CD14-positive monocyte (primary cell): ENCODE data around the gene ZNF831. TPM values are rescaled to one million over a fixed set of nuclear protein-coding genes. Genes with fewer than 3 reads are reported as not detected.
A peak's percentile ranks its signal among the peaks of the same experiment; 100 is the strongest.

Source experiments
- DNase-seq, 3 donors: peaks; one replicate each; pipeline ENCODE4 v3.0.0-alpha.2; 2011 to 2022
- H2AFZ ChIP-seq: 2 replicates; pipeline ENCODE4 v1.6.0; 2012; ENCODE audit warnings: mild to moderate bottlenecking, low read depth, low read length, inconsistent platforms; ENCODE audit not compliant: insufficient read depth, poor library complexity, severe bottlenecking
- H3K27ac ChIP-seq, 2 donors: 1 replicate in 1 of 2; 2 replicates in 1 of 2; pipeline ENCODE4 v1.5.1; 2012 to 2013; ENCODE audit warnings: low read length in 2 of 2, control low read depth in 1 of 2, inconsistent platforms in 1 of 2, low read depth in 1 of 2, mild to moderate bottlenecking in 1 of 2
- H3K27me3 ChIP-seq, 2 donors: one replicate each; pipeline versions ENCODE4 v1.6.0 to v1.6.1; 2011 to 2013; ENCODE audit warnings: low read length in 2 of 2; ENCODE audit not compliant: control insufficient read depth in 2 of 2, insufficient read depth in 2 of 2
- H3K36me3 ChIP-seq, 2 donors: replicated peaks in 1 of 2; 1 replicate in 1 of 2; 2 replicates in 1 of 2; pipeline versions ENCODE4 v1.5.1 to v1.6.1; 2012 to 2013; ENCODE audit warnings: low read length in 2 of 2, control low read depth in 1 of 2, inconsistent platforms in 1 of 2, mild to moderate bottlenecking in 1 of 2; ENCODE audit not compliant: insufficient read depth in 2 of 2, control insufficient read depth in 1 of 2
- H3K4me1 ChIP-seq, 2 donors: 1 replicate in 1 of 2; 2 replicates in 1 of 2; pipeline versions ENCODE4 v1.5.1 to v1.6.1; 2012 to 2013; ENCODE audit warnings: low read length in 2 of 2, control low read depth in 1 of 2, inconsistent platforms in 1 of 2, mild to moderate bottlenecking in 1 of 2, moderate library complexity in 1 of 2; ENCODE audit not compliant: insufficient read depth in 2 of 2, control insufficient read depth in 1 of 2
- H3K4me2 ChIP-seq: replicated peaks from 2 replicates; pipeline ENCODE3; 2012; ENCODE audit warnings: low read length, moderate library complexity, mild to moderate bottlenecking; ENCODE audit not compliant: poor library complexity, severe bottlenecking; ENCODE audit errors: extremely low read depth
- H3K4me3 ChIP-seq, 3 experiments: fragments of 200-600 bp in 1 of 3; sonication (generic) in 1 of 3; replicated peaks in 1 of 3; 1 replicate in 2 of 3; 2 replicates in 1 of 3; pipeline ENCODE4 v1.5.1; 2011 to 2013; ENCODE audit warnings: low read length in 3 of 3, mild to moderate bottlenecking in 3 of 3, control low read depth in 2 of 3, low read depth in 2 of 3, inconsistent platforms in 1 of 3, moderate library complexity in 1 of 3
- H3K79me2 ChIP-seq: 2 replicates; pipeline ENCODE4 v1.6.0; 2012; ENCODE audit warnings: mild to moderate bottlenecking, control low read depth, inconsistent platforms, low read length, moderate library complexity; ENCODE audit not compliant: insufficient read depth
- H3K9ac ChIP-seq: 2 replicates; pipeline ENCODE4 v1.6.0; 2017; ENCODE audit warnings: low read length, mild to moderate bottlenecking; ENCODE audit not compliant: insufficient read depth, poor library complexity, severe bottlenecking
- H3K9me3 ChIP-seq, 2 donors: replicated peaks in 1 of 2; 1 replicate in 1 of 2; 2 replicates in 1 of 2; pipeline versions ENCODE4 v1.5.1 to v1.6.1; 2012 to 2013; ENCODE audit warnings: low read length in 2 of 2, control low read depth in 1 of 2; ENCODE audit not compliant: control insufficient read depth in 1 of 2, insufficient read depth in 1 of 2
- H4K20me1 ChIP-seq: 2 replicates; pipeline ENCODE4 v1.6.0; 2012; ENCODE audit warnings: mild to moderate bottlenecking, low read length, control low read depth, moderate library complexity; ENCODE audit not compliant: insufficient read depth
- H3K27ac Mint-ChIP-seq, 7 donors: one replicate each; pipeline ENCODE4 v1.8.0; 2020; ENCODE audit warnings: mild to moderate bottlenecking in 7 of 7, mixed read lengths in 7 of 7, moderate library complexity in 6 of 7, inconsistent platforms in 2 of 7
- H3K27me3 Mint-ChIP-seq, 3 donors: one replicate each; pipeline ENCODE4 v1.8.0; 2021 to 2022; ENCODE audit warnings: low read depth in 3 of 3, mild to moderate bottlenecking in 3 of 3, mixed read lengths in 3 of 3, moderate library complexity in 3 of 3, inconsistent platforms in 1 of 3
- H3K36me3 Mint-ChIP-seq, 2 donors: one replicate each; pipeline ENCODE4 v1.8.0; 2020; ENCODE audit warnings: mixed read lengths in 2 of 2, inconsistent platforms in 1 of 2, mild to moderate bottlenecking in 1 of 2
- H3K4me1 Mint-ChIP-seq: one replicate; pipeline ENCODE4 v1.8.0; 2020; ENCODE audit warnings: mild to moderate bottlenecking, mixed read lengths
- H3K4me3 Mint-ChIP-seq, 2 donors: one replicate each; pipeline ENCODE4 v1.8.0; 2020; ENCODE audit warnings: mild to moderate bottlenecking in 2 of 2, mixed read lengths in 2 of 2, moderate library complexity in 1 of 2
- H3K9me3 Mint-ChIP-seq, 7 donors: one replicate each; pipeline ENCODE4 v1.8.0; 2020 to 2022; ENCODE audit warnings: mixed read lengths in 7 of 7, mild to moderate bottlenecking in 6 of 7, moderate library complexity in 6 of 7, inconsistent platforms in 2 of 7
- WGBS: methylation state at CpG from one replicate; pipeline ENCODE4 v1.1.5; 2013; ENCODE audit warnings: missing lambda C conversion rate; ENCODE audit not compliant: insufficient coverage; 5-methylcytosine and 5-hydroxymethylcytosine counted together
- intact Hi-C, 2 donors: fragments of 100-400 bp; cut with micrococcal nuclease; formaldehyde crosslinking; loops; one replicate each; pipeline versions ENCODE4 v1.15.0 to v1.15.1; 2023
- polyA plus RNA-seq, 3 donors: library from polyadenylated mRNA; depleted of rRNA in 1 of 3; unstranded in 2 of 3; stranded (reverse) in 1 of 3; fragments of 300-500 nt in 2 of 3; fragments of >200 nt in 1 of 3; fragmentation: Illumina TruSeq in 2 of 3; gene quantifications; 1 replicate in 2 of 3; 2 replicates in 1 of 3; pipeline ENCODE4 v1.2.3, GENCODE V29; 2012 to 2021
- TF ChIP-seq, protein P1 (sequence below): fragments of 200-600 bp; IDR thresholded peaks from one replicate; pipeline ENCODE4 v1.8.0; 2022; ENCODE audit warnings: antibody characterized with exemption, mild to moderate bottlenecking

The ZNF831 gene
- polyA plus RNA-seq, 3 donors = 0.03 to 0.09 TPM; not detected in 1

DNA sequence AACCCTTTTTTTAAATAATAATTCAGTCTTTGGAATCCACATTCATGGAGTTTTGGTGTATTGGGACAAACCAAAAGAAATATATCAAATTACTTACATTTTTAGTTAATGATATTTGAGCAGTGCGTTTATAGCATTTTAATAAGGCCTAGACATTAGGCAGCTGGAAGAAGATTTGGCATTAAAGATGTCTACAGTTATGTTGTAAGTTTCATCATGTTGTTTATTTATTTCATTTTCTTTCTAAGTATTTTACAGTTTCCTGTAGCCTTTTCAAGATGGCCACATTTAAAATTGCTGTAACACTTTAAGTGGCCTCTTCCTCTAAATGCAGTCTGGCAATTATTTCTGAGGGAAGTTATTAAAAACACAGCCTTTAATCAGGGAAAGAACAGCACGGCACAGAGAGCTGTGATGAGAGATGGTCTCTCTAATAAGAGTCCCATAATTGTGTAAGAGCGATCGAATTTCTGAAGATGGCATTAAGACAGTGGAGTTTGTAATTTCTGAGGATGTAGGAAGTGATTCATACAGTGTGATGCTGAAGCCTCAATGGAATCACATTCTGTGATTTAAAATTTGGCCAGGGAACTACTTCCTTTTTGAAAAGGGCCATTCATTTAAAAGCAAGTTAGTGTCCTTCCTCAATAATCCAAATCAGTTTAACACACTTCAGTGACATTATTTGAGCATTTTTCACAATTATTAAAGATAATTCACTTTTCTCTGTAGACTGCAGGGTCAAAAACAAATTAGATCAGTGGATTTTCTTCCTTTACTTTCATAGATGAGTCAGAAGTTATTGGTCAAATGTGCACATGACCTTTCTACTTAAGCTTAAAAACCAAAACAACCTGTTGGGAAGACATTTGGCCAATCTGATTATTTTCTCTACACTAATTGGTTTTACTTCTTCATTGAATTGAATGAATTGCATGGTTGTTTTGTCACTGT lies 84.4 kb downstream of the ZNF831 start:
- Histone ChIP-seq H3K4me2 (no peak overlapping the region), H3K4me3 (no peak overlapping the region), H3K9ac (no peak overlapping the region), H3K27ac (no peak overlapping the region), H3K9me3 (no peaks in the 10 kb centered on the region), H2AFZ (no peak overlapping the region), H3K27me3 (peaks cover 35 to 39% of the 10 kb centered on the region in 2 donors), H3K79me2 (no peaks in the 10 kb centered on the region), H4K20me1 (no peaks in the 10 kb centered on the region), H3K36me3 (no peaks in the 10 kb centered on the region), H3K4me1 (no peaks in the 10 kb centered on the region)
- TF ChIP-seq, protein P1, sequence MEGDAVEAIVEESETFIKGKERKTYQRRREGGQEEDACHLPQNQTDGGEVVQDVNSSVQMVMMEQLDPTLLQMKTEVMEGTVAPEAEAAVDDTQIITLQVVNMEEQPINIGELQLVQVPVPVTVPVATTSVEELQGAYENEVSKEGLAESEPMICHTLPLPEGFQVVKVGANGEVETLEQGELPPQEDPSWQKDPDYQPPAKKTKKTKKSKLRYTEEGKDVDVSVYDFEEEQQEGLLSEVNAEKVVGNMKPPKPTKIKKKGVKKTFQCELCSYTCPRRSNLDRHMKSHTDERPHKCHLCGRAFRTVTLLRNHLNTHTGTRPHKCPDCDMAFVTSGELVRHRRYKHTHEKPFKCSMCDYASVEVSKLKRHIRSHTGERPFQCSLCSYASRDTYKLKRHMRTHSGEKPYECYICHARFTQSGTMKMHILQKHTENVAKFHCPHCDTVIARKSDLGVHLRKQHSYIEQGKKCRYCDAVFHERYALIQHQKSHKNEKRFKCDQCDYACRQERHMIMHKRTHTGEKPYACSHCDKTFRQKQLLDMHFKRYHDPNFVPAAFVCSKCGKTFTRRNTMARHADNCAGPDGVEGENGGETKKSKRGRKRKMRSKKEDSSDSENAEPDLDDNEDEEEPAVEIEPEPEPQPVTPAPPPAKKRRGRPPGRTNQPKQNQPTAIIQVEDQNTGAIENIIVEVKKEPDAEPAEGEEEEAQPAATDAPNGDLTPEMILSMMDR = no peak
- H3K9me3 Mint-ChIP-seq = peaks cover 0 to 6% (median 2%) of the 10 kb centered on the region in 7 donors
- H3K36me3 Mint-ChIP-seq = no peaks in the 10 kb centered on the region
- peak overlapping the region in 1 of 2 donors; percentile 40 for H3K4me3 Mint-ChIP-seq
- peak in 1 of 3 donors; percentile 10 for DNase-seq
- H3K27me3 Mint-ChIP-seq = peaks cover 7 to 20% (median 13%) of the 10 kb centered on the region in 3 donors
- WGBS = 33% methylated on average over 2 of the region's 4 CpGs
- peaks cover 1% of the 10 kb centered on the region for H3K4me1 Mint-ChIP-seq
- H3K27ac Mint-ChIP-seq = peak overlapping the region in 2 of 7 donors; percentile 28 to 41
- intact Hi-C loops = no loop called here

DNA sequence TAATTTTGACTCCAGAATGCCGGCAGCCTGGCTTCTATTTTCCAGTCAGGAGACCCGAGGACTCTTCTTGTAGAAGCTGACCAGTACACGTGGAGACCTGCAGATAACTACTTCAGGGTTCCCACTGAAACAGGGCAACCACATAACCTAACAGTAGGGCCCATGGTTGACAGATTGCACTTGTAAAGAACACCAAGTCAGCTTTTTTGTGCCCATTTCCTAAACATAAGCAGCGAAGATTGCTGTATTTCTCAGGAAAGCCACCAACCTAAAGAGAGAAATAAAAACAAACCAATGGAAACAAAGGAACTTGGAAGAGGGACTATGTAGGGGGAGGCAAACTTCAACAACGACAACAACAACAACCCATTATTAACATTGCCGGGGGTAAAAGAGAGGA lies 86.7 kb downstream of the ZNF831 start:
- Histone ChIP-seq H3K27me3 (peaks cover 23 to 26% of the 10 kb centered on the region in 2 donors), H3K4me2 (no peak overlapping the region), H3K9ac (no peak overlapping the region), H2AFZ (no peak overlapping the region), H3K27ac (no peak overlapping the region), H3K4me1 (peaks cover 0 to 8% of the 10 kb centered on the region in 2 donors), H3K36me3 (no peaks in the 10 kb centered on the region), H3K79me2 (no peaks in the 10 kb centered on the region), H4K20me1 (no peaks in the 10 kb centered on the region), H3K9me3 (no peaks in the 10 kb centered on the region), H3K4me3 (no peak overlapping the region)
- peaks cover 6 to 18% (median 11%) of the 10 kb centered on the region in 3 donors for H3K27me3 Mint-ChIP-seq
- TF ChIP-seq, protein P1 = no peak
- WGBS = 87% methylated on average over 3 of the region's 6 CpGs
- no peaks in the 10 kb centered on the region for H3K36me3 Mint-ChIP-seq
- H3K9me3 Mint-ChIP-seq = peaks cover 0 to 6% (median 2%) of the 10 kb centered on the region in 7 donors
- no peak overlapping the region for H3K4me3 Mint-ChIP-seq
- no peak for DNase-seq
- peaks cover 9% of the 10 kb centered on the region for H3K4me1 Mint-ChIP-seq
- H3K27ac Mint-ChIP-seq = no peak overlapping the region
- intact Hi-C loops = no loop called here
